Transverse colon (tissue), 3 donors: ENCODE data around the gene LRP11.

Experiments
- EP300 ChIP-seq: sonication (generic); formaldehyde crosslinking; IDR thresholded peaks from one replicate; pipeline ENCODE4 v1.6.1; 2017; ENCODE audit warnings: antibody characterized with exemption, low read depth
- POLR2A ChIP-seq: fragments of 450-650 bp; IDR thresholded peaks from one replicate; pipeline ENCODE4 v1.6.1; 2016; ENCODE audit warnings: antibody characterized with exemption, mild to moderate bottlenecking, moderate library complexity
- TF ChIP-seq, protein P1 (sequence below), 5 experiments: fragments of 200-600 bp in 3 of 5; fragments of 450-650 bp in 2 of 5; sonication (generic) in 3 of 5; IDR thresholded peaks; 1 replicate in 2 of 5; 2 replicates in 3 of 5; pipeline ENCODE4 v1.5.1; 2016 to 2017; ENCODE audit warnings: antibody characterized with exemption in 5 of 5, inconsistent platforms in 3 of 5, mild to moderate bottlenecking in 2 of 5, moderate library complexity in 1 of 5

DNA sequence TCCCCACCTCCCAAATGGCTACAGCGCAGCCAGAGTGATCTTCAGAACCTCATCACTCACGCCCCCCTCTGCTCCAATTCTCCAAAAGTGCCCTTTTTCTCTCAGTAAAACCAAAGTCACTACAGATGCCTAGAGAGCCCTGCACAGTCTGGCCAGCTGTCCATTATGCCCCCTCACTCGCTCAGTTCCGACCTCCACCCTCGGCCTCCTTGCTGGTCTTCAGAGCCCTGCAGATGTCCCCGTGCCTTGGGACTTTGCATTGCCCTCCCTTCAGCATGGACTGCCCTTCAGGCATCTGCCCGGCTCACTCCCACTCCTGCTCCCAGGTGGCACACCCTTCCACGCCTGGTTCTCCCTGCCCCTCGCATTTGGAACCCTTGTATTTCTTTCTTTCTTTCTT lies 34.8 kb upstream of the LRP11 start:
- TF ChIP-seq EP300 (no peak), POLR2A (no peak)
- TF ChIP-seq, protein P1, sequence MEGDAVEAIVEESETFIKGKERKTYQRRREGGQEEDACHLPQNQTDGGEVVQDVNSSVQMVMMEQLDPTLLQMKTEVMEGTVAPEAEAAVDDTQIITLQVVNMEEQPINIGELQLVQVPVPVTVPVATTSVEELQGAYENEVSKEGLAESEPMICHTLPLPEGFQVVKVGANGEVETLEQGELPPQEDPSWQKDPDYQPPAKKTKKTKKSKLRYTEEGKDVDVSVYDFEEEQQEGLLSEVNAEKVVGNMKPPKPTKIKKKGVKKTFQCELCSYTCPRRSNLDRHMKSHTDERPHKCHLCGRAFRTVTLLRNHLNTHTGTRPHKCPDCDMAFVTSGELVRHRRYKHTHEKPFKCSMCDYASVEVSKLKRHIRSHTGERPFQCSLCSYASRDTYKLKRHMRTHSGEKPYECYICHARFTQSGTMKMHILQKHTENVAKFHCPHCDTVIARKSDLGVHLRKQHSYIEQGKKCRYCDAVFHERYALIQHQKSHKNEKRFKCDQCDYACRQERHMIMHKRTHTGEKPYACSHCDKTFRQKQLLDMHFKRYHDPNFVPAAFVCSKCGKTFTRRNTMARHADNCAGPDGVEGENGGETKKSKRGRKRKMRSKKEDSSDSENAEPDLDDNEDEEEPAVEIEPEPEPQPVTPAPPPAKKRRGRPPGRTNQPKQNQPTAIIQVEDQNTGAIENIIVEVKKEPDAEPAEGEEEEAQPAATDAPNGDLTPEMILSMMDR (IDR thresholded peaks at IDR 0.05) = no peak
